Astrocyte of the spinal cord (primary cell): ENCODE data around the gene COL5A1.

Experiments
- DNase-seq: peaks from one replicate; pipeline ENCODE4 v3.0.0; 2011; ENCODE audit warnings: low read depth, low spot score
- H3K4me3 ChIP-seq: 2 replicates; pipeline ENCODE4 v1.5.1; 2011; ENCODE audit warnings: low read depth, mild to moderate bottlenecking, low read length, moderate library complexity
- CTCF ChIP-seq: IDR thresholded peaks from 2 replicates; pipeline ENCODE4 v1.5.1; 2012; ENCODE audit warnings: low read depth, mild to moderate bottlenecking, low read length, inconsistent platforms
- in situ Hi-C: cut with HindIII; loops from 2 replicates; pipeline ENCODE4 v1.10.0; 2017; ENCODE audit warnings: low sequenced_read_pairs

The COL5A1 gene

GRCh38 chr9:134811079-134811672 lies 169.6 kb downstream of the COL5A1 start:
- DNase-seq: no peak
- no peak for TF ChIP-seq CTCF
- no peak overlapping the region for H3K4me3 ChIP-seq
- in situ Hi-C loops: no loop called here

- TF ChIP-seq CTCF: peak; percentile 7
- H3K4me3 ChIP-seq: no peak overlapping the region
- peak; percentile 80 for DNase-seq
- in situ Hi-C loops: no loop called here
Measured at GRCh38 chr9:134811673-134812342, 170.2 kb downstream of the COL5A1 start.

DNA sequence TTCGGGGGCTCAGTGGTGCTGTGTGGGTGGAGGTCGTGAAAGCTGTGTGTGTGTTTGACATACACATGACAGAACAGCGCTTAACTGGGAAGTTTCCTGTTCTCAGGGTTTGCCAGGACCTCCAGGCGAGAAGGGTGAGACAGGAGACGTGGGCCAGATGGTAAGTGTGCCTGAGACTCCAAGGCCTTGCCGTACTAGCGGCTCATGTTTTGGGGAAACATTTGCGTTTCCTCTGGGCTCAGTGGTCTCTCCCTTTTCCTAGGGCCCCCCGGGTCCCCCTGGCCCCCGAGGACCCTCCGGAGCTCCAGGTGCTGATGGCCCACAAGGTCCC lies 170.7 kb downstream of the COL5A1 start:
- in situ Hi-C loops: no loop called here
- H3K4me3 ChIP-seq: no peak overlapping the region
- TF ChIP-seq CTCF: no peak
- no peak for DNase-seq

DNA sequence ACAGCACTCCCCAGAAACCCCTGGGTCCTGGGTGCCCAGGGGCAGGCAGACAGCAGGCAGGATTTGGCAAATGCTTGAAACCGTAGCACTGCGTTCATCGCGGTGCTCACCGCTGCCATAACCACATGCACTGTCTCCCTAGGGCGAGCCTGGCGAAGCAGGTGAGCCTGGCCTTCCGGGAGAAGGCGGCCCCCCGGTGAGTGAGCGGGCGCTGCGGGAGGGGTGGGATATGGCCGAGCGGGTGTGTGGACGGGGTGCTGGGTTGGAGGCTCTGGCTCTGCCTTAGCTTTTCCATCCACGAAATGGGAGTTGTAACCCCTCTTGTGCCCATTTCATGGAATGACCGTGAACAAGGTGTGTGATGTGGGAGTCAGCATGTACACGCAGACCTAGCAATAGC lies 172.2 kb downstream of the COL5A1 start:
- no peak for DNase-seq
- in situ Hi-C loops: no loop called here
- no peak for TF ChIP-seq CTCF
- H3K4me3 ChIP-seq: no peak overlapping the region

DNA sequence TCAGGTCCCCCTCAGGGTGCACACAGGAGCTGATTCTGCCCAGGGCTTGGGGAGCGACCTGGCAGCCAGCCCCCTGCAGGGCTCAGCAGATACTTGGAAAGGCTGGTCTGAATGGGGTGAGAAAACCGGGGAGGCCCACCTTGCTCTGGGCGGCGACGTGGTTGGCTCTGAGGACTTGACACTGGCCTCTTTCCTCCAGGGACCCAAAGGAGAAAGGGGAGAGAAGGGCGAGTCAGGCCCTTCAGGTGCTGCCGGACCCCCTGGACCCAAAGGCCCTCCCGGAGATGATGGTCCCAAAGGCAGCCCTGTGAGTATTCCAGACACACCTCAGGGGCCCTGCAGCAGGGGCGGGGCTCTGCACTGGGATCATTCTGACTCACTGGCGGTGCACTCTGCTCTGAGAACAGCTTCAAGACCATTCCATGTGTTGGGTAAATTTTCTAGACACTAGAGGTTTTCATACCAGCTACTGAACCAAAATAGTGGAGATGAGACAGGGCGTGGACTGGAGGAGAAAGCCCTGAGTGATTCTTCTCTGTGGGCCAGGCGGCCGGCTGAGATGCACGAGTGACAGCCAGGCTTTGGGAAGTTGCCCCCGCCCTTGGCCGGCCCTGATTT lies 173.1 kb downstream of the COL5A1 start:
- no peak for TF ChIP-seq CTCF
- in situ Hi-C loops: no loop called here
- H3K4me3 ChIP-seq: no peak overlapping the region
- peak; percentile 50 for DNase-seq

GRCh38 chr9:134815435-134816214 lies 174.0 kb downstream of the COL5A1 start:
- H3K4me3 ChIP-seq: no peak overlapping the region
- DNase-seq: no peak
- in situ Hi-C loops: no loop called here
- TF ChIP-seq CTCF: no peak
